DND-41 (cell line): Measurements from ENCODE around the gene LAMA2.

Source experiments
- ATAC-seq: fragments of 200-7000 bp; cut with Tn5 transposase; 3 replicates; pipeline ENCODE4 v1.9.1; 2021; ENCODE audit warnings: low read depth; ENCODE audit not compliant: insufficient read depth
- DNase-seq: peaks from one replicate; pipeline ENCODE4 v3.0.0-alpha.2; 2020
- H2AFZ ChIP-seq: 2 replicates; pipeline ENCODE4 v1.6.0; 2012; ENCODE audit warnings: low read depth, low read length
- H3K27ac ChIP-seq: 2 replicates; pipeline ENCODE4 v1.5.1; 2012; ENCODE audit warnings: low read length, inconsistent platforms
- H3K27me3 ChIP-seq: fragments of 200-600 bp; sonication (generic); 2 replicates; pipeline ENCODE4 v1.6.0; 2012; ENCODE audit warnings: low read length, mild to moderate bottlenecking, inconsistent platforms; ENCODE audit not compliant: insufficient read depth, poor library complexity
- H3K36me3 ChIP-seq: 2 replicates; pipeline ENCODE4 v1.5.1; 2012; ENCODE audit warnings: low read length, inconsistent platforms; ENCODE audit not compliant: insufficient read depth
- H3K4me1 ChIP-seq: 2 replicates; pipeline ENCODE4 v1.5.1; 2012; ENCODE audit warnings: mild to moderate bottlenecking, low read length; ENCODE audit not compliant: insufficient read depth
- H3K4me2 ChIP-seq: 2 replicates; pipeline ENCODE4 v1.6.0; 2012; ENCODE audit warnings: mild to moderate bottlenecking, moderate library complexity, low read length, inconsistent platforms; ENCODE audit not compliant: insufficient read depth
- H3K4me3 ChIP-seq, 2 experiments: fragments of 200-600 bp in 1 of 2; shearing (Covaris generic) in 1 of 2; 2 replicates each; pipeline ENCODE4 v1.5.1; 2012 to 2016; ENCODE audit warnings: inconsistent platforms in 2 of 2, low read length in 2 of 2, mild to moderate bottlenecking in 2 of 2, low read depth in 1 of 2, moderate library complexity in 1 of 2
- H3K79me2 ChIP-seq: 2 replicates; pipeline ENCODE4 v1.6.0; 2012; ENCODE audit warnings: low read length, inconsistent platforms; ENCODE audit not compliant: insufficient read depth
- H3K9ac ChIP-seq: 2 replicates; pipeline ENCODE4 v1.6.0; 2012; ENCODE audit warnings: low read depth, mild to moderate bottlenecking, inconsistent platforms, low read length, moderate library complexity
- H3K9me3 ChIP-seq: 2 replicates; pipeline ENCODE4 v1.5.1; 2012; ENCODE audit warnings: low read length, moderate library complexity, mild to moderate bottlenecking, inconsistent platforms; ENCODE audit not compliant: insufficient read depth, severe bottlenecking
- H4K20me1 ChIP-seq: 2 replicates; pipeline ENCODE4 v1.6.0; 2012; ENCODE audit warnings: low read length; ENCODE audit not compliant: insufficient read depth
- CTCF ChIP-seq: IDR thresholded peaks from 2 replicates; pipeline ENCODE4 v1.5.1; 2012; ENCODE audit warnings: borderline replicate concordance, low read length, moderate library complexity, mild to moderate bottlenecking; ENCODE audit not compliant: poor library complexity, severe bottlenecking; ENCODE audit errors: extremely low read depth
- EZH2 ChIP-seq: IDR thresholded peaks from 3 replicates; pipeline ENCODE4 v1.6.1; 2012; ENCODE audit warnings: borderline replicate concordance, low read depth, mild to moderate bottlenecking, moderate library complexity, low read length, inconsistent platforms; ENCODE audit not compliant: severe bottlenecking

LAMA2 gene

GRCh38 chr6:129543981-129544380, 661.0 kb downstream of the LAMA2 start:
- no peak overlapping the region for H2AFZ ChIP-seq
- no peaks in the 10 kb centered on the region for H3K9me3 ChIP-seq
- TF ChIP-seq EZH2 (no peak), CTCF (no peak)
- no peak overlapping the region for H3K27ac ChIP-seq
- H3K36me3 ChIP-seq = no peaks in the 10 kb centered on the region
- no peaks in the 10 kb centered on the region for H4K20me1 ChIP-seq
- no peak overlapping the region for H3K4me2 ChIP-seq
- H3K27me3 ChIP-seq = no peaks in the 10 kb centered on the region
- ATAC-seq (no peak), DNase-seq (no peak)
- no peak overlapping the region for H3K4me3 ChIP-seq
- no peaks in the 10 kb centered on the region for H3K79me2 ChIP-seq
- no peaks in the 10 kb centered on the region for H3K4me1 ChIP-seq
- no peak overlapping the region for H3K9ac ChIP-seq

GRCh38 chr6:129544892-129545612, 662.1 kb downstream of the LAMA2 start:
- DNase-seq = no peak
- H3K79me2 ChIP-seq = no peaks in the 10 kb centered on the region
- TF ChIP-seq CTCF (no peak), EZH2 (no peak)

GRCh38 chr6:129546702-129547101, 663.8 kb downstream of the LAMA2 start:
- Histone ChIP-seq H4K20me1 (no peaks in the 10 kb centered on the region), H3K27ac (no peak overlapping the region), H3K4me1 (no peaks in the 10 kb centered on the region), H3K36me3 (no peaks in the 10 kb centered on the region), H3K79me2 (no peaks in the 10 kb centered on the region), H3K9ac (no peak overlapping the region), H3K9me3 (no peaks in the 10 kb centered on the region), H3K27me3 (no peaks in the 10 kb centered on the region), H2AFZ (no peak overlapping the region), H3K4me2 (no peak overlapping the region), H3K4me3 (no peak overlapping the region)
- DNase-seq (no peak), ATAC-seq (no peak)
- no peak for TF ChIP-seq CTCF
- no peak for TF ChIP-seq EZH2

More at GRCh38 chr6:129544892-129545612, 662.1 kb downstream of the LAMA2 start:
- Histone ChIP-seq H3K4me2 (no peak overlapping the region), H3K27ac (no peak overlapping the region), H4K20me1 (no peaks in the 10 kb centered on the region), H3K9ac (no peak overlapping the region), H3K36me3 (no peaks in the 10 kb centered on the region), H3K4me3 (no peak overlapping the region), H2AFZ (no peak overlapping the region), H3K9me3 (no peaks in the 10 kb centered on the region), H3K27me3 (no peaks in the 10 kb centered on the region), H3K4me1 (no peaks in the 10 kb centered on the region)
- ATAC-seq = no peak
